Right cardiac atrium (tissue), 5 donors: Measurements from ENCODE around the gene FHOD3. TPM values are rescaled to one million over a fixed set of nuclear protein-coding genes. Genes with fewer than 3 reads are reported as not detected.

Source experiments
- ATAC-seq, 2 donors: fragments of 200-7000 bp; cut with Tn5 transposase; one replicate each; pipeline versions ENCODE4 v1.8.0 to v1.9.1; 2020; ENCODE audit warnings: moderate library complexity in 2 of 2, mild to moderate bottlenecking in 1 of 2
- DNase-seq, 3 donors: peaks; one replicate each; pipeline ENCODE4 v3.0.0-alpha.2; 2020
- H3K27ac ChIP-seq: one replicate; pipeline ENCODE4 v1.5.1; 2013; ENCODE audit warnings: mild to moderate bottlenecking, low read length, control low read depth, moderate library complexity
- H3K27me3 ChIP-seq: one replicate; pipeline ENCODE4 v1.6.1; 2013; ENCODE audit not compliant: control insufficient read depth, insufficient read depth
- H3K4me1 ChIP-seq: one replicate; pipeline ENCODE4 v1.6.1; 2013; ENCODE audit warnings: low read length; ENCODE audit not compliant: control insufficient read depth, insufficient read depth
- H3K4me3 ChIP-seq: one replicate; pipeline ENCODE4 v1.5.1; 2013; ENCODE audit warnings: low read length, control low read depth
- H3K9me3 ChIP-seq: one replicate; pipeline ENCODE4 v1.6.1; 2013; ENCODE audit warnings: low read length; ENCODE audit not compliant: control insufficient read depth
- WGBS: extraction: QIAGEN DNeasy Blood & Tissue Kit; methylation state at CpG from one replicate; pipeline ENCODE4 v1.1.7; 2013; 5-methylcytosine and 5-hydroxymethylcytosine counted together
- intact Hi-C, 4 donors: fragments of 100-400 bp; cut with DNase I; formaldehyde crosslinking; loops; one replicate each; pipeline versions ENCODE4 v1.11.0 to v1.14.0; 2022 to 2023
- polyA plus RNA-seq: library from polyadenylated mRNA; stranded (reverse); fragments of 200-250 nt; gene quantifications from one replicate; pipeline ENCODE4 v1.2.3, GENCODE V29; 2013
- total RNA-seq, 4 donors: library from RNA; stranded (reverse); fragmentation: NEBNext Ultra II Directional; extraction: Animal tissue kit (Norgen Biotek cat#: 25700); gene quantifications; one replicate each; pipeline ENCODE4 v1.2.1, GENCODE V29; 2021
- donor health status: healthy with polysubstance abuse.
- donor health status: DM: no; HTN: yes; CAD: no.
- donor health status: DM: no; HTN: no; CAD: no.
- donor health status: DM: no; HTN: yes; CAD: no; lungs with severe emphysema.
- donor health status: DM: yes; HTN: yes; CAD: no.

Gene FHOD3
- total and polyA plus RNA-seq, 5 donors, result 118 to 157 (median 138) TPM

DNA sequence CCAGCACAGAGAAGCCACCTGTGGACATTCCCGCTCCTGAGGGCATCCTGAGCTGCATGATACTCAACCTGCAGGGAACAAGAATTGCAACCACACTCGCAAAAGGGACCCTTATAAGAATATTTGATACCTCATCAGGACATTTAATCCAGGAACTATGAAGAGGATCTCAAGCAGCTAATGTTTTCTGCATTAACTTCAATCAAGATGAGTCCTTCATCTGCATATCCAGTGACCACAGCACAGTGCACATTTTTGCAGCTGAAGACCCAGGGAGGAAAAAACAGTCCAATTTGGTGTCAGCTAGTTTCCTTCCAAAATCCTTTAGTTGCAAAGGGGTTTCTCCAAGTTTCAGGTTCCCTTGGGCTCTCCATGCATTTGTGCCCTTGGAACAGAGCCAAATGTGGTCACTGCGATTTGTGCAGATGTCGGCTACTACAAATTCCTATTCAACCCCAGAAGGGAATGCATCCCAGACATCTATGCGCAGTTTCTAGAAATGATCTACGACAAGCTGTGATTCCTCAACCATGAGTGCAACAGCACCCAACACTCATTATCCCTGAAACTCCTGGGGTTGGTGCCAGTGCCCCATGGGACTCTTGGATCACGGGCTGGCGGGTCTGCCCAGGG is 23.3 kb upstream of the FHOD3 start:
- no peaks in the 10 kb centered on the region for H3K27me3 ChIP-seq
- DNase-seq (no peak), ATAC-seq (no peak)
- 92% methylated on average over 8 of the region's 8 CpGs for WGBS
- no peaks in the 10 kb centered on the region for H3K9me3 ChIP-seq
- intact Hi-C loops, result loop anchor here in 1 of 4 donors (10.0 kb wide), 1 partner anchor 89 kb away; the partner anchor contains the start of gene MOCOS
- H3K4me1 ChIP-seq, result no peaks in the 10 kb centered on the region
- H3K4me3 ChIP-seq, result no peak overlapping the region
- H3K27ac ChIP-seq, result no peak overlapping the region

DNA sequence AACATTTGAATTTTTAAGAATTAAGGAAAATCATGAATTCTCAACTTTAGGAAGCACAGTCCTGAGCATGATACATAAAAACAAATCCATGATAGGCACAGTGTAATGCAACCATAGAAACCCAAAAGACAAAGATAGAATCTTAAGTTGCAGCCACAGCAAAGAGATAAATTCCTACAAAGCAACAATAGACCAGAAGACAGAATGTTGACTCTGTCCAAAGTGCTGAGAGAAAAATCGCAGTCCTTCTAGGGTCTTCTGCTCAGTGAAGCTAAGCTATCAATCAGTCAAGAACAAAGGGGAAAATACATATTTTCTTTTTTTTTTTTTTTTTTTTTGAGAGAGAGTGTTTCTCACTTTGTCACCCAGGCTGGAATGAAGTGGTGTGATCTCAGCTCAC is 22.0 kb upstream of the FHOD3 start:
- WGBS, result 90% methylated on average over 1 of the region's 1 CpG
- Histone ChIP-seq H3K4me3 (no peak overlapping the region), H3K9me3 (no peaks in the 10 kb centered on the region), H3K27ac (no peak overlapping the region), H3K27me3 (no peaks in the 10 kb centered on the region), H3K4me1 (no peaks in the 10 kb centered on the region)
- ATAC-seq, result no peak
- no peak for DNase-seq
- intact Hi-C loops, result loop anchor here in 1 of 4 donors (10.0 kb wide), 1 partner anchor 91 kb away; the partner anchor contains the start of gene MOCOS

DNA sequence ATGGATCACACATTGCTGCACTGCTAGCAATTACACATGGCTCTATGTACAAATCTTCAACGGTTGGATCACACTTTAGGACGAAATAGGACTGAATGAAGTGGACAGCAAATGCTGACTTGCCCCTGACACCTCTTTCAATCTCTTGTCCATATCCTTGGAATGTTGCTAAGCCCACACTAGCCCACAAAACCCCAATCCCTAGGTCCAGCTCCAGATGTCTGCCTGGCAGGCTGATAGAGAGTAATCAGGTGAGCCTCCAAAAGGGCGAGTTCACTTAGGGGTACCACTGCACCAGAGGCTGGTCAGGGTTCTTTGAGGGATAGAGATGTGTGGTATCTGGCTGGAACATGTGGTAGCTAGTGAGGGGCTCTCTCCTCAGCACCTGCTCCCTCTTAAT is 18.5 kb upstream of the FHOD3 start:
- Histone ChIP-seq H3K9me3 (no peaks in the 10 kb centered on the region), H3K27ac (no peak overlapping the region), H3K27me3 (no peaks in the 10 kb centered on the region), H3K4me3 (no peak overlapping the region), H3K4me1 (no peaks in the 10 kb centered on the region)
- DNase-seq, result no peak
- 61% methylated on average over 3 of the region's 3 CpGs for WGBS
- no peak for ATAC-seq
- intact Hi-C loops, result loop anchor here in 1 of 4 donors (10.0 kb wide), 1 partner anchor 94 kb away; the partner anchor contains the start of gene MOCOS

DNA sequence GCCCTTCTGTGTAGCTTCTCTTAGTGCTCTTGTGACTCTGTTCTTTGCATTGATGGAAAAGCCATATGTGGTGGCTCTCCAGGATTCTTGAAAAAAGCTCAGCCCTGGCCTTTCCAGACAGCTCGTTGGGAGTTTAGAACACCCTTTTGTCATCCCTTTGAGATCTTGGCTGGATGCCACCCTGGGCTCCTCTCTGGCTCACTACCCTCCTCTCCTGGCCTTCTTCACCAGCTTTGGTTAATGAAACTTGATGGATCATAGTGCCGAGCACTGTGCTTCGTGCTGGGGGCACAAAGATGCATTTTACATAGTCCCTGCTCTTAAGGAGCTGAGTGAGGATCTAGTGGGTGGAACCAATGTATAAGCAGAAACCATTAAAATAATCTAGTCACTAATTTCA is 15.6 kb upstream of the FHOD3 start:
- no peaks in the 10 kb centered on the region for H3K9me3 ChIP-seq
- no peak overlapping the region for H3K4me3 ChIP-seq
- H3K4me1 ChIP-seq, result no peaks in the 10 kb centered on the region
- DNase-seq (no peak), ATAC-seq (no peak)
- intact Hi-C loops, result loop anchor here (5.0 to 10.0 kb wide), 5 partner anchors 85 to 267 kb away; no protein-coding TSS in a partner anchor
- H3K27me3 ChIP-seq, result no peaks in the 10 kb centered on the region
- no peak overlapping the region for H3K27ac ChIP-seq
- 44% methylated on average over 3 of the region's 3 CpGs for WGBS

DNA sequence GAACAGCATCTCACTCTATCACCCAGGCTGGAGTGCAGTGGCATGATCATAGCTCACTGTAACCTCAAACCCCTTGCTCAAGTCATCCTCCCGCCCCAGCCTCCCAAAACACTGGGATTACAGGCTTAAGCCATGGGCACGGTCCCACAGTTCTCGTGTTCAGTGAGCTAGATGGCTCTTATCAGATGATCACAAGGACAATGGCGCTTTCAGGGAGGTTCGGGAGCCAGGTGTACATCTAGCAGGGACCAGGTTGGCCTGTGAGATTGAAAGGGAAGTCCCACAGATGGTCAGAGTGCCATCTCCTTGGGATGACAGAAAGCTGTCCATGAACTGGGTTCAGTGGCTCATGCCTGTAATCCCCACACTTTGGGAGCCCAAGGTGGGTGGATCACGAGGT is 14.1 kb upstream of the FHOD3 start:
- no peaks in the 10 kb centered on the region for H3K9me3 ChIP-seq
- 79% methylated on average over 6 of the region's 6 CpGs for WGBS
- DNase-seq (no peak), ATAC-seq (no peak)
- H3K4me3 ChIP-seq, result no peak overlapping the region
- H3K27me3 ChIP-seq, result no peaks in the 10 kb centered on the region
- no peak overlapping the region for H3K27ac ChIP-seq
- H3K4me1 ChIP-seq, result no peaks in the 10 kb centered on the region
- intact Hi-C loops, result loop anchor here (5.0 to 10.0 kb wide), 5 partner anchors 86 to 269 kb away; no protein-coding TSS in a partner anchor

DNA sequence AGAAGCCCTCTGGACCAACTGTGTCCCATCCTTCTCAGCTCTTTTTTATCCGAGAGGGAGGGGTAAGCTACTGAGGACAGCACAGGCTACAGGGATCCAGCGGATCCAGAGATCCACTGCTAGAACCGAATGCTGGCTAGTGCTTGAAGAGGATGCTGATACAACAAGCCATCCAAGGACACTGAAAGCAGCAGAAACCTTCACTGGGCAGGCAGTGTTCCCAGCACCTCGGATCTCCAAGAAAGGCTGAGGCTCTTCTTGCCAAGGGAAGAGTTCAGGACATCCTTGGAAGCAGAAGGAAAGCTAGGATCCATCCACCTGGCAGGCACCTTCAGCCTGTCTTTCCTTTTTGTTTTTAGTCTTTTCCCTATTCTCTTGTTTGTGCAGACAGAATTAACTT is 13.2 kb upstream of the FHOD3 start:
- ATAC-seq, result no peak
- H3K4me1 ChIP-seq, result no peaks in the 10 kb centered on the region
- H3K9me3 ChIP-seq, result no peaks in the 10 kb centered on the region
- intact Hi-C loops, result loop anchor here (2.0 to 10.0 kb wide), 7 partner anchors 87 to 269 kb away; no protein-coding TSS in a partner anchor
- no peak for DNase-seq
- no peak overlapping the region for H3K27ac ChIP-seq
- H3K27me3 ChIP-seq, result no peaks in the 10 kb centered on the region
- 48% methylated on average over 4 of the region's 4 CpGs for WGBS
- H3K4me3 ChIP-seq, result no peak overlapping the region

DNA sequence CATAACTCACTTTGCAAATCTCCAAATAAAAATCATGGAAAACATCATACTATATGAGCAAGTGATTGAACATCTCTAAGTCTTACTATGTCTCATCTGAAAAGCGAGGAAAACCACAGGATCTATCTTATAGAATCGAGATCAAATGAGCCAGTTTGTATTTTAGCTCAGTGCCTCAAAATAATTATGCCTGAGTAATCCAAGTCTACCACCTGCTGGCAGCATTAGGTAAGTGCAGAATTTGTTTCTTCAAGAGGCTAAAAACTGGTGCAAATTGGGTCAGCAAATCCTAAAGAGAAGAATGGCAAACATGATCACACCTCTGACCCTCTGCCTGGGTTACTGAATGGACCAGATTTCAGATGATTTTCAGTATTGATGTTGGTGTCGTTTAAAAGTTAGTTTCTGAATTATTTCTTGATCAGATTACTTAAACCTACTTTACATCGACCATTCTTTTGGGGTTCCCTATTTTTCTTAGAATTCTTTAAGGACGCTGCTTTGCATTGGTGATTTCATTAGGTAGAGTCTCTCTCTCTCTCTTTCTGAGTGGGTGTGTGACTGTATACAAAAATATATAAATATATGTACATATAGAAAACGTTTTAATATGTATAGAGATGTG is 12.7 kb upstream of the FHOD3 start:
- no peak for DNase-seq
- 32% methylated on average over 6 of the region's 6 CpGs for WGBS
- intact Hi-C loops, result loop anchor here (2.0 to 10.0 kb wide), 7 partner anchors 87 to 270 kb away; no protein-coding TSS in a partner anchor
- no peaks in the 10 kb centered on the region for H3K9me3 ChIP-seq
- H3K27me3 ChIP-seq, result no peaks in the 10 kb centered on the region
- peak in 1 of 2 donors; percentile 40 for ATAC-seq
- H3K4me3 ChIP-seq, result no peak overlapping the region
- H3K27ac ChIP-seq, result no peak overlapping the region
- H3K4me1 ChIP-seq, result no peaks in the 10 kb centered on the region

DNA sequence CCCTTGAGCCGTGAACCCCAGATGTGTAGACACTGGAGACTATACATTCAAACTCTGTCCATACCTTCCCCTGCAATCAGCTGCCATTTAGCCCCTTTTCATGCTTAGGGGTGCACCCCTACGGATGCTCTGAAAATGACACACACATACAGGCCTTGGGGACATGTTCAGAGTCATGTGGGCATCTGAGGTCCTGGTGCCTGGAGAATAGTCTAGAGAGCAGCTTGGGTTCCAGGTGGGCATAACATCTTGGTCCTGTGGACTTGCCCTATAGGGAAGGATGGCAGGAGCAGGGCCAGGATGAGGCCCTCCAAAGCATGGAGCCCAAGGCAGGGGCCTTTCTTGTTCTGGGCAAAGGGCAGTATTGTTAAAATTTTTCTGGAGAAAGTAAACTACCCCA is 9.9 kb upstream of the FHOD3 start:
- intact Hi-C loops, result loop anchor here in 1 of 4 donors (10.0 kb wide), 1 partner anchor 273 kb away; no protein-coding TSS in a partner anchor
- ATAC-seq (no peak), DNase-seq (no peak)
- Histone ChIP-seq H3K9me3 (no peaks in the 10 kb centered on the region), H3K27ac (no peak overlapping the region), H3K4me1 (no peaks in the 10 kb centered on the region), H3K4me3 (no peak overlapping the region), H3K27me3 (no peaks in the 10 kb centered on the region)
- WGBS, result 88% methylated on average over 2 of the region's 2 CpGs

DNA sequence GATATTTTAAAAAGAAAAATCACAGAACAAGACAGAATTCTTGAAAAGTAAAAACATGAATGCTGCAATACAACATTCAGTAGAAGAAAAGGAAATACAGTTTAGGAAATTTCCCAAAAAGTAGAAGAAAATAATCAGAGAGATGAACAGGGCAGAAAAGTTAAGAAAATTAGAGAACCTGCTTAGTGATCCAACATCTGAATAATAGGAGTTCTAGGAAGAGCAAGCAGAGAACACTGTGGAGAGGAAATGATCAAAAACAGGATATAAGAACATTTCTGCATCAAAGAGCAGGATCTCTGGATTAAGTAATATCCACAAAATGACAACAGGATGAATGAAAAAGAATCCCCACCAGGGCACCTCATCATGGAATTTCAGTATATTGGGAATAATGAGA is 8.8 kb upstream of the FHOD3 start:
- Histone ChIP-seq H3K27me3 (no peaks in the 10 kb centered on the region), H3K4me1 (no peaks in the 10 kb centered on the region), H3K4me3 (no peak overlapping the region), H3K9me3 (no peaks in the 10 kb centered on the region), H3K27ac (no peak overlapping the region)
- no peak for DNase-seq
- intact Hi-C loops, result loop anchor here in 1 of 4 donors (10.0 kb wide), 1 partner anchor 274 kb away; no protein-coding TSS in a partner anchor
- ATAC-seq, result no peak

DNA sequence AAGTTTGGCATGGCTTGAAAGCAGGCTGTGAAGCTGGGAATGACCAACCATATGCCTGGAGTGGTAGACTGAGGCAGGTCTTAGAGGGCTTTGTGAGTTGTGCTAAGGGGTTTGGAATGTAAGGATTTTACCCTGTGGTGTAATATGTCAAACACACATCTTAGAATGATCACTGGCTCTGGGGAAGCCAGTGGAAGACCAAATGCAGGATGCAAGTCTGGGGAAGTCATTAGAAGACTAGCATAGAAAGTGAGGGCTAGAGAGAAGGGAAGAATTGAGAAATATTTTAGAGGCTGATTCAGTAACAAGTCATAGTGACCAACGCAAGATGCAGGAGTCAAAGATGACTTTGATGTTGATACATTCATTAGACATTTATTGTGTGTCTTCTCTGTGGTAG is 3.5 kb upstream of the FHOD3 start:
- WGBS, result 88% methylated on average over 1 of the region's 1 CpG

DNA sequence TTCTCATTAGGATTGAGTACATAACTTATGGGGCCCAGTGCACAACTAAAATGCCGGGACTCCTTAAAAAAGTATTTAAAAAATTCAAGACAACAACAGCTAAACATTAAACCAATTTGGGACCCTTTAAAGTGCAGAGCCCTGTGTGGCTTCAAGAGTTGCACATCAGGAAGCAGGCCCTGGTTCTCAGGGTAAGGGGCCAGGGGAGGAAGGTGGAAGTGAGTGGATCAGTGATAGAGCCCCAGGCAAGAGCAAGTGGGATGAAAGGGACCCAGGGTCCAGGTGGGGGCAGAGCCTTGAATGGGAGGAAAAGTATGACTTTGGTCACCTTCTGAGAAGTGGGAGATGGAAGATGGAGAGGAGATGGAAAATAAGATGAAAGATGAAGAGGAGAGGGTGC is 2.3 kb upstream of the FHOD3 start:
- H3K27me3 ChIP-seq, result no peaks in the 10 kb centered on the region
- intact Hi-C loops, result loop anchor here in 3 of 4 donors (5.0 to 10.0 kb wide), 3 partner anchors 170 to 280 kb away; no protein-coding TSS in a partner anchor
- H3K9me3 ChIP-seq, result no peaks in the 10 kb centered on the region
- WGBS, result 97% methylated on average over 1 of the region's 1 CpG
- DNase-seq, result no peak
- no peak for ATAC-seq
- H3K4me1 ChIP-seq, result no peaks in the 10 kb centered on the region
- no peak overlapping the region for H3K4me3 ChIP-seq
- no peak overlapping the region for H3K27ac ChIP-seq

More for the DNA sequence above, 3.5 kb upstream of the FHOD3 start:
- Histone ChIP-seq H3K27me3 (no peaks in the 10 kb centered on the region), H3K4me3 (no peak overlapping the region), H3K27ac (no peak overlapping the region), H3K4me1 (no peaks in the 10 kb centered on the region), H3K9me3 (no peaks in the 10 kb centered on the region)
- intact Hi-C loops, result loop anchor here in 3 of 4 donors (10.0 kb wide), 2 partner anchors 171 to 281 kb away; no protein-coding TSS in a partner anchor
- no peak for DNase-seq
- no peak for ATAC-seq
